Measurements from ENCODE around the gene PAPPA.

GRCh38 chr9:116298249-116298648 lies 144.7 kb downstream of the PAPPA start:
- TF ChIP-seq CTCF (IDR thresholded peaks at IDR 0.05; ENCODE audit: low read depth, low read length), result no peak
- no peak for TF ChIP-seq EZH2phosphoT487 (IDR thresholded peaks at IDR 0.05; ENCODE audit: low read depth)
